ENCODE results near the gene GNG7.

The GNG7 gene

GRCh38 chr19:2699413-2700140, 2.9 kb downstream of the GNG7 start:
- POLR2A ChIA-PET (ENCODE audit: low non-redundant PET): no interaction called here
- H3K27ac ChIP-seq: no peak overlapping the region
- TF ChIP-seq CTCF (conservative IDR thresholded peaks at IDR 0.05; ENCODE audit: low read depth): no peak
- CTCF ChIA-PET: interaction anchor here (0.6 to 0.7 kb wide), 2 partner anchors 23 to 52 kb away, joined by 4 read pairs; no protein-coding TSS in a partner anchor
- DNase-seq (ENCODE audit: low spot score): no peak

GRCh38 chr19:2694196-2694595, 8.3 kb downstream of the GNG7 start:
- TF ChIP-seq CTCF (conservative IDR thresholded peaks at IDR 0.05; ENCODE audit: low read depth): no peak
- no peak overlapping the region for H3K27ac ChIP-seq
- POLR2A ChIA-PET (ENCODE audit: low non-redundant PET): no interaction called here
- DNase-seq (ENCODE audit: low spot score): no peak
- CTCF ChIA-PET: no interaction called here

DNA sequence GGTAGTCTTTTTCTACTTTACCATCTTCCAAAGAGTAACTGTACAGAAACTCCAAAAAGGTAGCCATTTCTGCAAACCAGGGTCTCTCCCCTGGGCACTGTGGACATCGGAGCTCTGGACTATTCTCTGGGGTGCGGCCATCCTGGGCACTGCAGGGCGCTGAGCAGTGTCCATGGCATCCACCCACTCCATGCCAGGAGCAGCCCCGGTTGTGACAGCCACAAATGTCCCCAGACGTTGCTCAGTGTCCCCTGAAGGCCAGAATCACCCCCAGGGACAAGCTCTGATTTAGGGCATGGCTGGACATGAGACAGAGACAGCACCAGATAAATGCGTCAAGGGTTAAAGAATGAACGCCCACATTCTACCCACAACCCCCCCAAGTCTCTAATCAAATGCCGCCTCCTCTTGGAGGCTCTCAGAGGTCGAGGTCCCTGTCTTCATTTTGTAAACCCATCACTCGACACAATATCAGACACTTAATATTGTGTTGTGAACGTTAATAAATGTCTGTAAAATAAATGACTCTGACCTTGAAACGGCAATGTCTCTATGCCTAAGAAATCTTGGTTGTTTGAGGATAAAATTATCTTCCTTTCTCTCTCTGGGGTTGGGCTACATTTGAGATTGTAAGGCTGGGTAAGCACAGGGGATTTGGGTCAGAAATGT, 8.9 kb downstream of the GNG7 start:
- ChIA-PET CTCF (no interaction called here), POLR2A (ENCODE audit: low non-redundant PET) (interaction anchor here (0.6 kb wide), 1 partner anchor 45 kb away, joined by 8 read pairs; no protein-coding TSS in a partner anchor)
- TF ChIP-seq CTCF (conservative IDR thresholded peaks at IDR 0.05; ENCODE audit: low read depth): no peak
- DNase-seq (ENCODE audit: low spot score): no peak
- H3K27ac ChIP-seq: no peak overlapping the region

DNA sequence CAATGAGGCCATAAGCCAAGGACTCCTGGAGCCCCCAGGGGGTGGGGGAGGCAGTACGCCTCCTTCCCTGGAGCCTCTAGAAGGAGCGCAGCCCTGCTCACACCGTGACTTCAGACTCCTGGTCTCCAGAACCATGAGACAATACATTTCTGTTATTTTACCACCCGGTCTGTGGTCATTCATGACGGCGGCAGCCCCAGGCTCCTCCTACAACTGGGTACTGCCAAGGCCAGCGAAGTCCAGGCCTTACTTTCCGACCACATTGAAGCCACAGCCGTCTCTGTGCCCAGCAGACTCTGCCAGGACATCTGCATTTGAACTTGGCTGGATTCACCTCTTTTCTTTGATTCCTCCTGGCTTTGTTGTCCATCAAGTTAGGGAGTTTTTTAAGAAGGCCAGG, 10.5 kb downstream of the GNG7 start:
- H3K27ac ChIP-seq: no peak overlapping the region
- CTCF ChIA-PET: interaction anchor here (0.6 kb wide), 1 partner anchor 34 kb away, joined by 3 read pairs; no protein-coding TSS in a partner anchor
- DNase-seq (ENCODE audit: low spot score): no peak
- TF ChIP-seq CTCF (conservative IDR thresholded peaks at IDR 0.05; ENCODE audit: low read depth): no peak
- POLR2A ChIA-PET (ENCODE audit: low non-redundant PET): no interaction called here

DNA sequence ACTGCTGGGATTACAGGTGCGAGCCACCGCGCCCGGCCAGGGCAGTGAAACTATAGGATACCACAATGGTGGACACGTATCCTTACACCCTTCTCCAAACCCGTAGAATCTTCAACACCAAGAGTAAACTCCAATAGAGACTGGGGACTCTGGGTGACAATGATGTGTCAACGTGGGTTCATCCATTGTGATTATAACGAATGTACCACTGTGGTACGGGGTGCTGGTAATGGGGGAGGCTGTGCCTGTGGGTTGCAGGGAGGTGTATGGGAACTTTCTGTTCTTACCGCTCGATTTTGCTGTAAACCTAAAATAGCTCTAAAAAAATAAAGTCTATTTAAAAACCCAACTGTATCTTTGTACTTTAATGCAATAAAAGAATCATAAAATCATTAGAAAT, 11.6 kb downstream of the GNG7 start:
- H3K27ac ChIP-seq: no peak overlapping the region
- ChIA-PET CTCF (no interaction called here), POLR2A (ENCODE audit: low non-redundant PET) (no interaction called here)
- no peak for TF ChIP-seq CTCF (conservative IDR thresholded peaks at IDR 0.05; ENCODE audit: low read depth)
- DNase-seq (ENCODE audit: low spot score): no peak

- DNase-seq (ENCODE audit: low spot score): no peak
- no peak for TF ChIP-seq CTCF (conservative IDR thresholded peaks at IDR 0.05; ENCODE audit: low read depth)
- POLR2A ChIA-PET (ENCODE audit: low non-redundant PET): no interaction called here
- CTCF ChIA-PET: interaction anchor here (0.6 kb wide), 1 partner anchor 9 kb away, joined by 3 read pairs; no protein-coding TSS in a partner anchor
- no peak overlapping the region for H3K27ac ChIP-seq
These were observed 16.1 kb downstream of the GNG7 start for GRCh38 chr19:2686360-2686759.

All from RWPE1 (cell line).